Uterus (tissue), 4 donors: Measurements from ENCODE around the gene GASK1A. TPM values are rescaled to one million over a fixed set of nuclear protein-coding genes. Genes with fewer than 3 reads are reported as not detected.

Experiments used
- DNase-seq, 2 donors: peaks; one replicate each; pipeline ENCODE4 v3.0.0-alpha.2; 2019 to 2020
- H3K27ac ChIP-seq, 2 donors: fragments of 200-600 bp; sonication (generic); 1 replicate in 1 of 2; 2 replicates in 1 of 2; pipeline ENCODE4 v1.5.1; 2016 to 2018
- H3K27me3 ChIP-seq, 2 donors: fragments of 200-600 bp; sonication (generic); one replicate each; pipeline ENCODE4 v1.5.1; 2018 to 2019; ENCODE audit warnings: control low read depth in 1 of 2
- H3K36me3 ChIP-seq, 2 donors: fragments of 200-600 bp; sonication (generic); one replicate each; pipeline ENCODE4 v1.5.1; 2019; ENCODE audit warnings: control low read depth in 1 of 2
- H3K4me1 ChIP-seq, 2 donors: fragments of 200-600 bp; sonication (generic); one replicate each; pipeline ENCODE4 v1.5.1; 2018 to 2019; ENCODE audit warnings: control low read depth in 1 of 2
- H3K4me3 ChIP-seq, 2 donors: fragments of 200-600 bp; sonication (generic); 1 replicate in 1 of 2; 2 replicates in 1 of 2; pipeline ENCODE4 v1.5.1; 2018 to 2019; ENCODE audit warnings: mild to moderate bottlenecking in 1 of 2
- H3K9me3 ChIP-seq, 2 donors: fragments of 200-600 bp; sonication (generic); one replicate each; pipeline ENCODE4 v1.5.1; 2019; ENCODE audit warnings: control low read depth in 1 of 2
- CTCF ChIP-seq, 4 experiments: fragments of 200-600 bp in 2 of 4; fragments of 450-650 bp in 2 of 4; sonication (generic) in 2 of 4; IDR thresholded peaks; one replicate each; pipeline ENCODE4 v1.5.1; 2016 to 2019; ENCODE audit warnings: antibody characterized with exemption in 4 of 4, mild to moderate bottlenecking in 2 of 4, moderate library complexity in 1 of 4
- POLR2A ChIP-seq, 2 donors: fragments of 450-650 bp; IDR thresholded peaks; one replicate each; pipeline ENCODE4 v1.6.1; 2016; ENCODE audit warnings: antibody characterized with exemption in 2 of 2, mild to moderate bottlenecking in 1 of 2, moderate library complexity in 1 of 2
- intact Hi-C: fragments of 100-400 bp; cut with DNase I; formaldehyde crosslinking; loops from one replicate; pipeline ENCODE4 v1.15.1; 2023; ENCODE audit warnings: low total_unique reads
- total RNA-seq, 4 donors: library from RNA; depleted of rRNA in 3 of 4; stranded (reverse); fragments of >200 nt in 3 of 4; gene quantifications; one replicate each; pipeline versions ENCODE4 v1.1.0 to v1.2.4, GENCODE V29; 2014 to 2023
- donor health status: DM: yes; HTN: yes; CAD: no.

GASK1A gene
- total RNA-seq, 4 donors from 2014 or later, result 26.3 to 65.8 (median 48.0) TPM

- TF ChIP-seq POLR2A (IDR thresholded peaks at IDR 0.05) (no peak), CTCF (IDR thresholded peaks at IDR 0.05) (no peak)
- H3K36me3 ChIP-seq, result no peaks in the 10 kb centered on the region
- no peaks in the 10 kb centered on the region for H3K4me1 ChIP-seq
- intact Hi-C loops, result no loop called here
- no peaks in the 10 kb centered on the region for H3K9me3 ChIP-seq
- no peaks in the 10 kb centered on the region for H3K27me3 ChIP-seq
- DNase-seq, result peak; percentile 55 to 70
- peak overlapping the region; percentile 23 to 45 for H3K4me3 ChIP-seq
- H3K27ac ChIP-seq, result peak overlapping the region in 1 of 2 donors; percentile 25
These were observed 42.7 kb upstream of the GASK1A start for GRCh38 chr3:42936157-42936981.

- Histone ChIP-seq H3K27me3 (no peaks in the 10 kb centered on the region), H3K4me1 (no peaks in the 10 kb centered on the region), H3K27ac (no peak overlapping the region), H3K36me3 (no peaks in the 10 kb centered on the region), H3K4me3 (no peak overlapping the region), H3K9me3 (no peaks in the 10 kb centered on the region)
- intact Hi-C loops, result no loop called here
- TF ChIP-seq CTCF (IDR thresholded peaks at IDR 0.05) (no peak), POLR2A (IDR thresholded peaks at IDR 0.05) (no peak)
- no peak for DNase-seq
These were observed 41.8 kb upstream of the GASK1A start for GRCh38 chr3:42937334-42937733.

GRCh38 chr3:42942693-42943092 lies 36.4 kb upstream of the GASK1A start:
- Histone ChIP-seq H3K9me3 (no peaks in the 10 kb centered on the region), H3K27me3 (no peaks in the 10 kb centered on the region), H3K27ac (no peak overlapping the region), H3K4me1 (no peaks in the 10 kb centered on the region), H3K36me3 (no peaks in the 10 kb centered on the region), H3K4me3 (no peak overlapping the region)
- intact Hi-C loops, result no loop called here
- no peak for TF ChIP-seq POLR2A (IDR thresholded peaks at IDR 0.05)
- no peak for TF ChIP-seq CTCF (IDR thresholded peaks at IDR 0.05)
- no peak for DNase-seq

- no peaks in the 10 kb centered on the region for H3K36me3 ChIP-seq
- DNase-seq, result no peak
- no peak for TF ChIP-seq CTCF (IDR thresholded peaks at IDR 0.05)
- no peaks in the 10 kb centered on the region for H3K4me1 ChIP-seq
- no peaks in the 10 kb centered on the region for H3K9me3 ChIP-seq
- intact Hi-C loops, result no loop called here
- no peak overlapping the region for H3K4me3 ChIP-seq
- H3K27ac ChIP-seq, result no peak overlapping the region
- no peaks in the 10 kb centered on the region for H3K27me3 ChIP-seq
These were observed 33.1 kb upstream of the GASK1A start for GRCh38 chr3:42946050-42946449.

- H3K4me3 ChIP-seq, result no peak overlapping the region
- intact Hi-C loops, result no loop called here
- no peak for DNase-seq
These were observed 21.5 kb upstream of the GASK1A start for GRCh38 chr3:42957573-42957972.

More at GRCh38 chr3:42957573-42957972, 21.5 kb upstream of the GASK1A start:
- Histone ChIP-seq H3K27me3 (no peaks in the 10 kb centered on the region), H3K4me1 (no peaks in the 10 kb centered on the region), H3K36me3 (no peaks in the 10 kb centered on the region), H3K9me3 (no peaks in the 10 kb centered on the region), H3K27ac (no peak overlapping the region)
- TF ChIP-seq CTCF (IDR thresholded peaks at IDR 0.05) (no peak), POLR2A (IDR thresholded peaks at IDR 0.05) (no peak)
